Glomerular endothelial cell (primary cell): Measurements from ENCODE around the gene CLTCL1. TPM values are rescaled to one million over a fixed set of nuclear protein-coding genes. Genes with fewer than 3 reads are reported as not detected.
"Not testable (repeated sequence)": the region's sequence is repeated elsewhere in the genome, so short reads cannot be mapped to it uniquely, and the experiment has no call there.

ENCODE experiments used
- DNase-seq: peaks from one replicate; pipeline ENCODE4 v3.0.0-alpha.2; 2011; ENCODE audit warnings: low read depth, low spot score; ENCODE audit errors: extremely low read depth
- total RNA-seq: library from RNA; depleted of rRNA; stranded (reverse); fragments of >200 nt; gene quantifications from 2 replicates; pipeline ENCODE4 v1.2.3, GENCODE V29; 2015

The CLTCL1 gene
- total RNA-seq, 1 donor from 2014 or later: 7.8 TPM

DNA sequence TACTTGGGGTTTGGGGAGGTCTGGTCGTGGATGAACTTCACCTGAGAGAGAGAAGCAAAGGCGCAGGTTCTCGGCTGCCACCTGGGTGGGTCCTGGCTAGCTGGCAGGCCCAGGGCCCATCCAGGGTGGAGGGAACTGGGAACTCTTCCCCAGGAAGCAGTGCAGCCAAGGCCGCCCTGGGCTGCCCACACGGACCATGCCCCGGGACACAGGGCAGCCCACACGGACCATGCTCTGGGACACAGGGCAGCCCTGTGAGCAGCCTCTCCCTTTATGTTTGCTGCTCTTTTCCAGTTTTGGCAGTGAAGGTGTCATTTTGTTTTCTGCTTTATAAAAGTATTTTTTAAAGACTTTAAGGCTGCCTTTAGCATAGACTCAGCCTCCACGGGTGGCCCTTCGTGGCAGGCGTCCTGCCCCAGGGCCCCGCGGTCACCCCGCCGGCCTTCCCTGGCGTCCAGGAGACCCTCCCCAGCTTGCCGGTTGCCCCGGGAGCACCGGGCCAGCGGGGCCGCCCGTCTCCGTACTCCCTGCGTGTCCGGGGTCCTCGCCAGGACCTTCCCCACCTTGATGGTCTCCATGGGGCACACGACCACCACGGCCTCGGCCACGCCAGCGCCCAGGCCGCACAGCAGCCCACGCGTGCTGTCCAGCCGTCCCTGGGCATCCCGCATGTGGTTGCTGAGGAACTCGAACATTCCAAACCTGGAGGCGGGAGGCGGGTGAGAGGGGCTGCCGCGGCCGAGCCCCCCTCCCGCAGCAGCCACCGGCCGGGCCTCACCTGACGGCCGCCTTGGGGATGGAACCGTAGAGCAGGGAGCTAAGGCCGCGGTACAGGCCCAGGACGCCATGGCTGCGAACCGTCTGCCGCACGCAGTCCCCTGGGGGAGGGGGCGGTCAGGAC, 114.1 kb downstream of the CLTCL1 start:
- no peak for DNase-seq

DNA sequence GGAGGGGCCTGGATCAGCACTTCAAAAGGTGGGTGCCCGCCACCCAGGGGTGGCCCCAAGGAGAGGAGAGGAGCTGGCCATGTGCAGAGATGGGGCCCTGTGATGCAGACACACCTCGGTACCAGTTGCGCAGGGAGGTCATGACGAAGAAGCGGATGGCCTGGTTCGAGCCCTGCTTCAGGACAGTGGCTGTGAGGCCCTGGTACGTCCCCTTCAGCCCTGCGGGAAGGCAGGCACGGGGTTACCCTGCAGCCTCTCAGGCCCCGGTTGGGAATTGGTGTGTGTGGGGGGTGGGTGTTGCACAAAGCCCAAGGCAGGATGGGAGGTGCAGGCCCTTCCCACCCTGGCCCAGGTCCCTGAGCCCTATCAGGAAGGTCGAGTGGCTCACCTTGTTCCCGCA, 114.8 kb downstream of the CLTCL1 start:
- no peak for DNase-seq

- DNase-seq: no peak
Measured at GRCh38 chr22:19176175-19176643, 115.3 kb downstream of the CLTCL1 start.

DNA sequence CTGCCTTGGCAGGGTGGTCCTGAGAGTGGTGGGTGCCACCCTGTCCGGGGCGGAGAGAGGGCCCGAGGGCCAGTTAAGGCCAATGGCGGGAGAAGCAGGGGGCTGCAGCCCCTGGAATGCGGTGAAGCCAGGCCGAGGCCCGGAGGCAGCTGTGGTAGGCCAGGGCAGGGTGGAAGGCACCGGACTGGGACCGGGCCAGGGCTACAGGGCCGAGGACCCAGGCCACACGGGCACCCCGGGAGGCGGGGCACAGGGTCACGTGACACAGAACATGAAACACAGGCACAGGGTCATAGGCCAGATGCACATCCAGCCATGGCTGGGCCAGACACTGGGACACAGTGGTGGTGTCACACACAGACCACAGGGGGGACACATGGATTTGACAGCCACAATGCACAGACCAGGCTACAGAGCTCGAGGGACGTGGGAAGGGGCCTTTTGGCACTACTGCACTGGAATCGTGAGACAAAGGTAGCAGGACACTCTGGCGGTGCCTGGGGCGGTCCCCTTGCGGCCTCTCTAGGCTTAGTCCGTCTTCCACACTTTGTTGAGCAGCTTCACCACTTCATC, 115.8 kb downstream of the CLTCL1 start:
- no peak for DNase-seq

DNA sequence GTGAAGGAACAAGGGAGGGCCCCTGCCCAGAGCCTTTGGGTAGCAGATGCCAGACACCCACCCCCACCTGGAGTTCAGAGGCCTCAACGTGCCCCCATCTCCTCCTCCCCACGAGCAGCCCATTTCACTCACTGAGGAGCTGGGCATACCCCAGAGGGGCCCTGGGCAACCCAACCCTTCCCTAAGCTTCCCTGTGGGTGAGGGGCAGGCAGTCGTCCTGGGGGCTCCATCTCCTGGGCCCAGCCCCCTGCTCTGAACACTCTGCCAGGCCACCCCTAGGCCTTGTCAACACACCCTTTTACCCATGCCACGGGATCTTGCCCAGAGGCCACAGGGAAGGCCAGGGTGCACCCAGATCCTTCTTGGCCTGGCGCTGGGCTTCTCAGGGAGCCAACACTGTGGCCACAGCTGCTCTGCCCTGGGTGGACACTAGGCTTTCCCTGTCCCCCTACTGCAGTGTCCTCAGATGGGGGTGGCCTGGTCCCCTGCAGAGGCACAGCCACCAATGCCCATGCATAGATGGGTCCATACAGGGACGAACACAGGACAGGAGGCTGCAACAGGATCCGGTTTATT, 116.4 kb downstream of the CLTCL1 start:
- no peak for DNase-seq

DNA sequence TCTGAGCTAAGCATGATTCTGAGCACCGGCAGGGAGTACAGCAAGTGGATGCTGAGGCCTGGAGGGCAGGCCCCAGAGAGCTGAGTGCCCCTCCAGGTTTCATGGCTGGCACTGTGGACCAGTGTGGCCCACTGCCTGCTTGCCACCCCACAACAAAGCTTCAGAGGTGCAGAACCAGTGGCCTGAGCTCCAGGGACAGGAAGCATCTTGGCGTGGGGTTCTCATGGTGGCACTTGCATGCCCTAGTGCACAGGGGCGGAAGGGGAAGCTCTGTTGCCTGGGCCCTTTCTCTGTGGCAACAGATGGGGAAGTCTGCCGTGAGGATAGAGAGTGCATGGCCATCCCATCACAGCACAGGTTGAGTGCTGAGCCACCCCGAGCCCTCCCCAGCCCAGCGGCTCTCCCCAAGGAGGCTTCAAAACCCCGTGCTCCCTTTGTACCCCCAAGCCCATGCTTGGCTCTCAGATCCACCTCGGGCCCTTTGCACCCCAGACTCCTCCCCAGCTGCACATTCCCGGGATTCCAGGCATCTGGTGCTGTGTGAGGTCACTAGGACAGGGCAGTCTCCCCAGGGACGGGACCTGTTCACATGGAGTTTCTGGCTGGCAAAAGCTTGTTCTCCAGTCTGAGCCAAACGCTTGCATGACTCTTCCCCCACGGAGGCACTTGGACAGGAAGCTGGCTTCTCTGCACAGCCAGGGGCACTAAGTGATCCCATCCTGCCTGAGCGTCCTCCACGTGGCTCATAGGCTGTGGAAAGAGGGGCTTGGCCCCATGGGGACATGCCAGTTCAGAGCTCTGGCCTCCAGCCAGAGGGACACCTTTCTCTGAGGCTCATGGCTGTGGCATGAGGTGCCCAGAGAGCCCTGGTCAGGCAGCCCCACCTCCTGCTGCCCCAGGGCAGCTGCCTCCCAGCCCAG, 117.2 kb downstream of the CLTCL1 start:
- no peak for DNase-seq

- DNase-seq: no peak
Measured at GRCh38 chr22:19173047-19174035, 118.2 kb downstream of the CLTCL1 start.

DNA sequence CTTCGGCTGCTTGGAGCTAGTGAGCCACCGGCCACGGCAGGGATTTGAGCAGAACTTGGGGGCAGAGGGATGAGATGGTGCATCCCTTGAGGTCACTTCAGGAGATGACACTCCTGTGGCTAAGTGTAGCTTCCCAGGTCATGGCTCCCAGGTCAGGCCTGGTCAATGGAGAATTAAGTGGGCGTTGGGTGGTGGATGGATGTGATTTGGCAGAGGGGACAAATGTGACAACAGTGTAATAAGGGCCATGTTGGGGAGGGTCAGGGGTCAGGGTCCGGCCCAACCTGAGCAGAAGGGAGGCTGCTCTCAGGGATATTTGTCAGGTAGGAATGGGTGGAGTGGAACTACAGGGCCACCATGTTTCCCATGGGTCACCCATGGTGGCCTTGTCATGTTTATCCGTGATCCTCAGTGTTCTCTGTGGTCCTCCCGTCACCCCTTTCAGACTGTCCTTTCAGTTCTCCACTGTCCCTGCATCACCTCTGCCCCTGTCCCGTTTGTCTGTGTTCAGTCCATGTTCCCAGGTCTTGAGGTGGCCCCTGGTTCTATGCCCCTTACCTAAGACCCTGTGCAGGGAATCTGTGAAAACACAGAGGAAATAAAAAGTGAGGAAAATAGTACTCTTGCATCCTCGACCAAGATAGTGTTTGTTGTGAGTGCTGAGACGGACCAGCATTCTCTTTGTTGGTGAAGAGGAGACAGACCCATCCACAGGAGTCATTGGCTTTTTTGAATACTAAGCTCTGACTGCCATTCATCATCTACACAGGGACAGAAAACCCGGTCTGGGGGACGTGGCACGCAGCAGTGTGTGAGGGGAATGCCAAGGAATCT, 119.1 kb downstream of the CLTCL1 start:
- no peak for DNase-seq

DNA sequence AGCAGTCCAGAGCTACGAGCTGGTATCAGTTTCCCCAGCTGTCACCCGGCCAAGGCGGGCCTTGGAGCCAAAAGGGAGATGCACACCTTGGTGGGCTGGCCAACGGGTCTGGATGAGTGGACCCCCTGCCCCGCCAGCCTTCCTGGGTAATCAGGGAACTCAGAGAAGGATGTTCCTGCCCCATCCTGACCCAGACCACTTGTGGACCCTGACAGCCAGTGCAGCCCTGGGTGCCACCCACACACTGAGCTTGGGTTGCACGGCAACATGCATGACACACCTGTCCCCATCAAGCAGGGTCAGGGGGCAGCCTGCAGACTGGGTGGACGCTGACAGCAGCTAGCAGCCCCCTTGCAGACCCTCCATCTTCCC, 121.6 kb downstream of the CLTCL1 start:
- DNase-seq: no peak

DNA sequence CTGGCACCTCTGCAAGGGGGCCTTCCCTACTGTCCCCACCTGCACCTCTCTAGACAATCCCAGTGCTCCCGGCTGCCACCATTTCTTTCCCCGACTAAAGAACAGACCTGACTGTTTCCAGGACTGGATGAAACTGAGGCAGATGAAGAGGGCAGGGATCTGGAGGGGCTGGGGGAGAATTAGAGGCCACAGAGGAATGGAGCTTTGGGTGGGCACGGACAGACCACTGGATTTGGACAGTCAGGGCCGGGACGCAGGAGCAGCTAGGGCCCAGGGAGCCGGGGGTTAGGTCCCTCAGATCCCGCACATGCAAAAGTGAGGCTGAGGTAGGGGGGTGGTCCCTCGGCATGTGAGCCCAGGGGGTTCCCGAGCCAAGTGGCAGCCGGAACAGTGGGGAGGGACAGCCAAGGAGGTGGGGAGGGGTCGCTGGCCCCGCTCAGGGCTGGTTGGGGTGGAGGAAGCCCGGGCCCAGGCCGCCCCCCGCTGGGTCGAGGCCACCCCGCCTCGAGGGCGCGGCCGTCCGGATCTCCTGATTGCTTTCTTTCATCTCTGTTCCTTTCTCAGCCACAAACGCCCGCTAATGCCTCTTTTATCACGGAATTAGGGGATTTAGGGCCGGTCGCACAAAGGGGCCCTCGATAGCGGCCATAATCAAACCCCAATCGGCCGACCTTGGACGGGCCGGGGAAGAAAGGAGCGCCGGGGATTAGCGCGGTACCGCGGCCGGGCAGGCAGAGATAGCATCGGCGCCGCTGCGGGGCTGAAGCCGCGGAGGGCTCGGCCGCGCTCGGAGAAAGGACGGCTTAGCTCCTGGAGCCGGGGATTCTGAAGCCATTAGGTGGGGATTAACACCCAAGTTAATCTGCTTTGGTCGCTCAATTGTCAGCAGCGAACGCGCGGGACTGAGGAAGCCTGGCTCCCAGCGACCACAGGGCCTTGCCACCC, 122.2 kb downstream of the CLTCL1 start:
- DNase-seq: no peak

- DNase-seq: no peak
Measured at GRCh38 chr22:19168088-19168890, 123.2 kb downstream of the CLTCL1 start.

DNA sequence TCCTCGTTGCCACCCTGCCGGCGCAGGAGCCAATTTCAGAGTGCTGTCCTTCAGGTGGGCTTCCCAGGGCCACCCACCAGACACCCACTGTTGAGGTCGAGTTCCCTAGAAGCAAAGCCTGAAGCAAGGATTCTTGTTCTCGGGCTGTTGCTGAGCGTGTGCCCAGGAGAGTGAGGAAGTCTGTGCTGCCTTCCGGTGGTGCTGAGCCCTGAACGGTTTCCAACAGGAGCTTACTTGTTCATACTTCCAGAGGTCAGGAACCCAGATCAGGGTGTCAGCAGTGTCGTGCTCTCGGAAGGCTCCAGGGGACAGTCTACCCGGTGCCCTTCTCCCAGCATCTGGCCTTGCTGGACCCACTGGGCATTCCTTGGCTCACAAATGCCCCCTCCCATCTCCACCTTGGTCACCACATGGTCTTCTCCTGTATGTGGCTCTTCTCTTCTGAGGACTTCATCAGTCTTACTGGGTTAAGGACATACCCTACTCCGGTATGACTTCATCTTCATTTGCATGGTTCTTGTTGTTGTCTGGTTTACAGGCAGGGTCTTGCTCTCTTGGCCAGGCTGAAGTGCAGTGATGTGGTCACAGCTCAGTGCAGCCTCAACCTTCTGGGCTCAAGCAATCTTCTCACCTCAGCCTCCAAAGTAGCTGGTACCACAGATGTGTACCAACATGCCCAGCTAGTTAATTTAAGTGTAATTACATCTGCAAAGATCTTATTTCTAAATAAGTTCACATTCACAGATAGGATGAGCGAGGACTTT, 124.2 kb downstream of the CLTCL1 start:
- no peak for DNase-seq

GRCh38 chr22:19166421-19166820, 125.1 kb downstream of the CLTCL1 start:
- no peak for DNase-seq

DNA sequence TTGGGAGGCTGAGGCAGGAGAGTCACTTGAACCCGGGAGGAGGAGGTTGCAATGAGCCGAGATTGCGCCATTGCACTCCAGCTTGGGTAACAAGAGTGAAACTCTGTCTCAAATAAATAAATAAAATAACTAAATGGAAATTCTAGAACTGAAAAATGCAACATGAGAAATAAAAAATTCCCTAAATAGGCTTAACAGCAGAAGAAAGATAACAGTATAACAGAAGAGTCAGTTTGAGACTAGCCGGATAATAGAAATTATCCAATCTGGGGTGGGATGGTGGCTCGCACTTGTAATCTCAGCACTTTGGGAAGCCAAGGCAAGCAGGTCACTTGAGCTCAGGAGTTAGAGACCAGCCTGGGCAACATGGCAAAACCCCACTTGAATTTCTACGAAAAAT, 127.1 kb downstream of the CLTCL1 start:
- no peak for DNase-seq

GRCh38 chr22:19158649-19159048, 132.9 kb downstream of the CLTCL1 start:
- not testable (repeated sequence) for DNase-seq

DNA sequence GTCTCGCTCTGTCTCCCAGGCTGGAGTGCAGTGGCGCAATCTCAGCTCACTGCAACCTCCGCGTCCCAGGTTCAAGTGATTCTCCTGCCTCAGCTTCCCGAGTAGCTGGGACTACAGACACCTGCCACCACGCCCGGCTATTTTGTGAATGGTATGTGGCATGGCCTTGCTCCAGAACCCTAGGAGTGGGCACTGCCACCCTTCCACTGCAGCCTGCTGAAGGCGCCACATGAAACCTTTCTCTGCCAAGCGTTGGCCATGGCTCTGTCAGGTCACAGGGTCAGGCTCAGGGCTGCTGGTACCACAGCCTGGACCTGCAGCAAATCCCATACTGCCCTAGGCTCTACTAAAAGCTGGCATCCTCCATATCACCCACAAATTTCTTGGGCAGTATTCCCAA, 135.4 kb downstream of the CLTCL1 start:
- not testable (repeated sequence) for DNase-seq
